ENCODE measurements around the gene LTBP3.

Gene LTBP3

GRCh38 chr11:65496304-65497140, 61.6 kb downstream of the LTBP3 start:
- no peak for DNase-seq (ENCODE audit: low spot score)

DNA sequence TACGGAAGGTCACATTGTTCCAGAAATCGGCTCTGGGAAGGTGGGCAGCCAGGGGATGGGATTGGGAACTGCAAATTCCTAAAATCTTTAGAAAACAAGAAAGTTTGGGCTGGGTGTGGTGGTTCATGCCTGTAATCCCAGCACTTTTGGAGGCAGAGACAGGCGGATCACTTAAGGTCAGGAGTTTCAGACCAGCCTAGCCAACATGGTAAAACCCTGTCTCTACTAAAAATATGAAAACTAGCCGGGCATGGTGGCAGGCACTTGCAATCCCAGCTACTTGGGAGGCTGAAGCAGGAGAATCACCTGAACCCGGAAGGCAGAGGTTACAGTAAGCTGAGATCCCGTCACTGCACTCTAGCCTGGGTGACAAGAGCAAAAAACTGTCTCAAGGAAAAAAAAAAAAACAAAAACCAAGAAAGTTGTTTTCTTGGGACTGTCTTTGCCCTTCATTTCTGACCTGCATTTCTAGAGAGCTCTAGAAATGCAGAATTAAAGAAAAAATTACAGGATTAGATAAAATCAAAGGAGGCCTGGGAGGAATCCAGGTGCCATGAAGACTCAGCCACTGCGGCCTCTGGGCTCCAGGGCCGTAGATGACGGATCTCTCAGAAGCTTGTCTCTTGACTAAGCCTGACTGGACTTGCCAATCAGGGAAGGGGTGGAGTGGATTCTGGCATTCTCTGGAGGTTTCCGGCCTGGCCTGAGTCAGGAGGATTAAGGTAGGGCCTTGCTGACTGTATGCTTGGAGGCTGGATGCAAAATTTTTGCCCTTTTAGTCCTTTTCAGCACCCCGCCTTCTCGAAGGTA, 64.6 kb downstream of the LTBP3 start:
- no peak for DNase-seq (ENCODE audit: low spot score)

GRCh38 chr11:65492637-65493366, 65.4 kb downstream of the LTBP3 start:
- no peak for DNase-seq (ENCODE audit: low spot score)

- DNase-seq (ENCODE audit: low spot score): no peak
These were observed 65.8 kb downstream of the LTBP3 start for GRCh38 chr11:65492387-65492636.

DNA sequence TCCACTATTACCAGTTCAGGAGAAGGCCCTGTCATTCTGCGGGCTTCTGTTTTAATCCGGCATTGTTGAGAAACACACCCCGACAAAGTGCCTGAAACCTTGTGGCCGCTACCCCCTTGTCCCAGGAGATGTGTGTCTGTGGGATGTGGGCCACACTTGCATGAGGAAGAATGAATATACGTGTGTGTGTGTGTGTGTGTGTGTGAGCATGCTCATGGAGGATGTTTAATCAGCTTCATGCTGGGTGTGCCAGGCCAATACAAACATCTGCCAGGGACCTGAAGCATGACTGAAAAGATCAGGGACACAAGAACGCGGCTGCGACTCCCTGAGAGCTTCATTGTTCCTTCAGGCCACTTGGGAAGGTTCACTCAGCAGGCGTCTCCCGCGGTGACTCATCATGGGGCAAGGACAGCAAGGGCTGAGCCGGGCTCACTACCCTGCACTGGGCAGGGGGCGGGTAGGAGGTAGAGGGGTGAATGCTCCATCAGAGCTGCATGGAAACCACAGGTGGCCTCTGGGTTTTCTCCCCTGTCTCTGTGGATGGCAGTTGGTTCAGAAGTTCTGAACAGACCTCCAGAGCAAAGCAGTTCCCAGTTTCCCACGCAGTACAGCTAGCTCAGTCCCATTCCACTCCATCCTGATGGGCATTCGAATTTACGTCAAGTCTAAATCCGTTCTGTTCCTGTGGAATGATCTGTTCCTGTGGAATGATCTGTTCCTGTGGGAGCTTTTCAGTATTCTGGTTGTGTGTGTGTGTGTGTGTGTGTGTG, 66.4 kb downstream of the LTBP3 start:
- DNase-seq (ENCODE audit: low spot score): no peak

DNA sequence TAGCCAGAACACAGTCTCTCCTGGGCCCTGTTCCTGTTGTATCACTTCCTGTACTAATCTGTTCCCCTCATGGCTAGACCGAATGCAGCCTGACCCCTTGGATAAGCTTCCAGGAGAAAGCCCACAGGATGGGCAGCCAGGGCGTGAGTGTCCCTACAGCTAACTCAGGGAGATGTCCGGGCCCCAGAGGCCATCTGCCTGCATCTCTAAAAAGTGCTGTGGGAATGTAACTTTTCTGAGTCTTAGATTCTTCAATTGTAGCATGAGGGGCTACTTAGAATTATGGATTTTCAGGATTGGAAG, 67.0 kb downstream of the LTBP3 start:
- no peak for DNase-seq (ENCODE audit: low spot score)

- DNase-seq (ENCODE audit: low spot score): no peak
These were observed 68.3 kb downstream of the LTBP3 start for GRCh38 chr11:65489706-65490320.

DNA sequence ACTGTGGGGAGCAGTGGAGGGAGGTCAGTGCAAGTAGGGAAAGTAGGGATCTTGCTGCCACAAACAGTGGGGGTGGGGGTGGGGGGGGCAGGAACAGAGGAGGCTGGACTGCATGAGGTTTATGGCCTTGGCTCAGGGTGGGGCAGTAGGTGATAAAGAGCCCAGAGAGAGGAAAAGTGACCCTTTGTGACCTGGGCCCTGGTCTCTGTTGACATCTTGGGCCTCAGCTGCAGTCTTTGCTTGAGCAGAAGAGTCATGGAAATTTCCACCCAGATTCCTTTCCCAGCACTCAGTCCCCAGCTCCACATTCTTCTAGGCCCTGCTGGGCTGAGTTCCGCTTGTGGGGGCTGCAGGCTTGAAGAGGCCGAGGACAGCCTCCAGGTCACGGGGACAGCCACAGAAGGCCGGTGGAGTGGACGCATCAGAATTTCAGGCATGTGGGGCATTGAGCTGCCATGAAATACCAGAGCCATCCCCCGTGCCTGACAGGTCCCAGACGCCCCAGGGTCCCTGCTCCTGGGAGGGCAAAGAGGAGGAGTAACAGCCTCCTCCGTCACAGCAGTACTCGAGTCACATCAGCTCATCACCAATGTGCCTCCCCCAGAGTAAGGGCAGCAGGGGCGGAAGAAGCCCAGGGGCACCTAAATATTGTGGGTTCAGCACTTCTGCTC, 69.0 kb downstream of the LTBP3 start:
- DNase-seq (ENCODE audit: low spot score): no peak
